Liver (tissue), 9 donors: ENCODE measurements around the gene SCIN. TPM values are rescaled to one million over a fixed set of nuclear protein-coding genes. Genes with fewer than 3 reads are reported as not detected.

Experiments
- DNase-seq: peaks from one replicate; pipeline ENCODE4 v3.0.0-alpha.2; 2017; ENCODE audit warnings: low spot score
- H3K27ac ChIP-seq, 2 donors: one replicate each; pipeline ENCODE4 v1.7.0; 2013; ENCODE audit warnings: inconsistent platforms in 2 of 2, low read length in 2 of 2, control low read depth in 1 of 2, low read depth in 1 of 2, mild to moderate bottlenecking in 1 of 2
- H3K27me3 ChIP-seq, 4 donors: one replicate each; pipeline versions ENCODE4 v1.6.1 to v1.7.0; 2013; ENCODE audit warnings: low read length in 3 of 4, inconsistent platforms in 1 of 4, mild to moderate bottlenecking in 1 of 4, moderate library complexity in 1 of 4; ENCODE audit not compliant: control insufficient read depth in 4 of 4, insufficient read depth in 4 of 4
- H3K36me3 ChIP-seq, 4 donors: one replicate each; pipeline versions ENCODE4 v1.6.1 to v1.7.0; 2013; ENCODE audit warnings: low read length in 3 of 4, mild to moderate bottlenecking in 3 of 4, low read depth in 1 of 4, moderate library complexity in 1 of 4; ENCODE audit not compliant: control insufficient read depth in 4 of 4, insufficient read depth in 3 of 4
- H3K4me1 ChIP-seq, 4 donors: one replicate each; pipeline versions ENCODE4 v1.6.1 to v1.7.0; 2013; ENCODE audit warnings: low read length in 3 of 4, mild to moderate bottlenecking in 3 of 4, moderate library complexity in 1 of 4; ENCODE audit not compliant: control insufficient read depth in 4 of 4, insufficient read depth in 4 of 4
- H3K4me3 ChIP-seq, 3 donors: one replicate each; pipeline versions ENCODE4 v1.6.1 to v1.7.0; 2013; ENCODE audit warnings: low read length in 3 of 3, control low read depth in 1 of 3, low read depth in 1 of 3, mild to moderate bottlenecking in 1 of 3
- H3K9ac ChIP-seq, 2 donors: one replicate each; pipeline ENCODE4 v1.7.0; 2013; ENCODE audit warnings: low read length in 2 of 2, mild to moderate bottlenecking in 2 of 2, moderate library complexity in 2 of 2, control low read depth in 1 of 2, low read depth in 1 of 2
- H3K9me3 ChIP-seq, 4 donors: one replicate each; pipeline versions ENCODE4 v1.6.1 to v1.7.0; 2013; ENCODE audit warnings: low read length in 3 of 4; ENCODE audit not compliant: control insufficient read depth in 4 of 4
- ATF3 ChIP-seq: IDR thresholded peaks from 2 replicates; pipeline ENCODE4 v1.6.1; 2016; ENCODE audit warnings: antibody characterized with exemption
- CTCF ChIP-seq: fragments of 150-350 bp; IDR thresholded peaks from 2 replicates; pipeline ENCODE4 v1.5.1; 2017; ENCODE audit warnings: improper control_type of control experiment, low read depth, low read length; ENCODE audit not compliant: missing input control
- EGR1 ChIP-seq, 2 donors: IDR thresholded peaks; 2 replicates each; pipeline ENCODE4 v1.6.1; 2016 to 2018; ENCODE audit warnings: antibody characterized with exemption in 2 of 2, low read depth in 2 of 2
- FOXA1 ChIP-seq: IDR thresholded peaks from 2 replicates; pipeline ENCODE4 v1.6.1; 2016; ENCODE audit warnings: antibody characterized with exemption
- FOXA2 ChIP-seq: IDR thresholded peaks from 2 replicates; pipeline ENCODE4 v1.6.1; 2016; ENCODE audit warnings: antibody characterized with exemption
- GABPA ChIP-seq, 2 donors: IDR thresholded peaks in 1 of 2; conservative IDR thresholded peaks in 1 of 2; 2 replicates each; pipeline ENCODE4 v1.6.1; 2016; ENCODE audit warnings: antibody characterized with exemption in 2 of 2, mild to moderate bottlenecking in 1 of 2, moderate library complexity in 1 of 2
- HNF4A ChIP-seq, 2 donors: conservative IDR thresholded peaks; 2 replicates each; pipeline ENCODE4 v1.6.1; 2016; ENCODE audit warnings: antibody characterized with exemption in 2 of 2, mild to moderate bottlenecking in 2 of 2
- HNF4G ChIP-seq: IDR thresholded peaks from 2 replicates; pipeline ENCODE4 v1.6.1; 2016; ENCODE audit warnings: antibody characterized with exemption
- JUND ChIP-seq, 2 donors: IDR thresholded peaks; 2 replicates each; pipeline ENCODE4 v1.6.1; 2016; ENCODE audit warnings: antibody characterized with exemption in 2 of 2
- MAX ChIP-seq: IDR thresholded peaks from 2 replicates; pipeline ENCODE4 v1.6.1; 2016; ENCODE audit warnings: antibody characterized with exemption
- NR2F2 ChIP-seq: IDR thresholded peaks from 2 replicates; pipeline ENCODE4 v1.6.1; 2016; ENCODE audit warnings: antibody characterized with exemption
- RAD21 ChIP-seq, 2 donors: IDR thresholded peaks; 2 replicates each; pipeline ENCODE4 v1.6.1; 2016; ENCODE audit warnings: antibody characterized with exemption in 2 of 2, mild to moderate bottlenecking in 2 of 2
- REST ChIP-seq: IDR thresholded peaks from 2 replicates; pipeline ENCODE4 v1.6.1; 2016; ENCODE audit warnings: antibody characterized with exemption, mild to moderate bottlenecking
- RXRA ChIP-seq, 2 donors: IDR thresholded peaks; 2 replicates each; pipeline ENCODE4 v1.6.1; 2017 to 2018; ENCODE audit warnings: antibody characterized with exemption in 2 of 2, mild to moderate bottlenecking in 1 of 2
- SP1 ChIP-seq: IDR thresholded peaks from 2 replicates; pipeline ENCODE4 v1.6.1; 2018; ENCODE audit warnings: antibody characterized with exemption, mild to moderate bottlenecking
- TAF1 ChIP-seq: conservative IDR thresholded peaks from 2 replicates; pipeline ENCODE4 v1.6.1; 2016; ENCODE audit warnings: antibody characterized with exemption, mild to moderate bottlenecking
- YY1 ChIP-seq: IDR thresholded peaks from 2 replicates; pipeline ENCODE4 v1.6.1; 2016; ENCODE audit warnings: antibody characterized with exemption, mild to moderate bottlenecking
- ZBTB33 ChIP-seq: IDR thresholded peaks from 2 replicates; pipeline ENCODE4 v1.6.1; 2016; ENCODE audit warnings: antibody characterized with exemption
- WGBS: extraction: QIAGEN DNeasy Blood & Tissue Kit; methylation state at CpG from one replicate; pipeline ENCODE4 v1.1.7; 2013; 5-methylcytosine and 5-hydroxymethylcytosine counted together
- polyA plus RNA-seq, 2 donors: library from polyadenylated mRNA; stranded (reverse) in 1 of 2; unstranded in 1 of 2; fragments of 200-250 nt in 1 of 2; fragments of >200 nt in 1 of 2; fragmentation: Nextera tagmentation in 1 of 2; extraction: Ambion mirVana in 1 of 2; gene quantifications; one replicate each; pipeline versions ENCODE4 v1.2.1 to v1.2.3, GENCODE V29; 2013 to 2015
- total RNA-seq, 2 donors: library from RNA; depleted of rRNA; stranded (reverse); fragments of >200 nt; gene quantifications; one replicate each; pipeline ENCODE4 v1.2.3, GENCODE V29; 2014
- donor health status: healthy.
- donor health status: healthy.
- donor health status: healthy.
- donor health status: healthy.
- donor health status: healthy.

Gene SCIN
- total and polyA plus RNA-seq, 4 donors = 0.05 to 0.23 TPM; not detected in 2

GRCh38 chr7:12540850-12541249 is 29.7 kb upstream of the SCIN start:
- Histone ChIP-seq H3K9me3 (no peaks in the 10 kb centered on the region), H3K27me3 (no peaks in the 10 kb centered on the region), H3K9ac (no peak overlapping the region), H3K4me3 (no peak overlapping the region), H3K27ac (no peak overlapping the region), H3K4me1 (no peaks in the 10 kb centered on the region), H3K36me3 (no peaks in the 10 kb centered on the region)
- no peak for DNase-seq
- TF ChIP-seq MAX (no peak), RAD21 (IDR thresholded peaks at IDR 0.05) (no peak), HNF4A (conservative IDR thresholded peaks at IDR 0.05) (no peak), FOXA2 (no peak), GABPA (IDR thresholded peaks at IDR 0.05 in 1 of 2, conservative IDR thresholded peaks at IDR 0.05 in 1 of 2) (no peak)
- 76% methylated on average over 1 of the region's 1 CpG for WGBS

- no peak for DNase-seq
Measured at GRCh38 chr7:12543586-12543985, 26.9 kb upstream of the SCIN start.

More at GRCh38 chr7:12543586-12543985, 26.9 kb upstream of the SCIN start:
- H3K4me1 ChIP-seq = no peaks in the 10 kb centered on the region
- H3K4me3 ChIP-seq = no peak overlapping the region
- H3K27ac ChIP-seq = no peak overlapping the region
- TF ChIP-seq EGR1 (IDR thresholded peaks at IDR 0.05; ENCODE audit: low read depth in 2 of 2) = no peak
- no peak for TF ChIP-seq SP1
- TF ChIP-seq REST = no peak
- TF ChIP-seq HNF4A (conservative IDR thresholded peaks at IDR 0.05) = no peak
- TF ChIP-seq ZBTB33 = no peak
- TF ChIP-seq RXRA (IDR thresholded peaks at IDR 0.05) = no peak
- TF ChIP-seq NR2F2 = no peak
- no peak for TF ChIP-seq CTCF
- TF ChIP-seq GABPA (IDR thresholded peaks at IDR 0.05 in 1 of 2, conservative IDR thresholded peaks at IDR 0.05 in 1 of 2) = no peak
- TF ChIP-seq JUND (IDR thresholded peaks at IDR 0.05) = no peak
- no peak for TF ChIP-seq HNF4G
- no peak for TF ChIP-seq FOXA2
- no peak for TF ChIP-seq ATF3
- TF ChIP-seq YY1 = no peak
- TF ChIP-seq TAF1 = no peak
- TF ChIP-seq FOXA1 = no peak
- TF ChIP-seq RAD21 (IDR thresholded peaks at IDR 0.05) = no peak
- TF ChIP-seq MAX = no peak
- H3K36me3 ChIP-seq = no peaks in the 10 kb centered on the region
- no peak overlapping the region for H3K9ac ChIP-seq
- no peaks in the 10 kb centered on the region for H3K27me3 ChIP-seq
- H3K9me3 ChIP-seq = no peaks in the 10 kb centered on the region
- WGBS = 56% methylated on average over 4 of the region's 4 CpGs
